Stimulated activated CD8-positive, alpha-beta memory T cell treated with anti-CD3 and anti-CD28 coated beads, Interleukin-15, amount 100 ng/mL, for 1 hour (primary cell): ENCODE results near the gene PLA2G7.
"Not testable (repeated sequence)": the region's sequence is repeated elsewhere in the genome, so short reads cannot be mapped to it uniquely, and the experiment has no call there.

Experiments used
- DNase-seq: peaks from one replicate; pipeline ENCODE4 v3.0.0-alpha.2; 2020; ENCODE audit warnings: low read depth

Gene PLA2G7

GRCh38 chr6:46734867-46735719 lies at the start of gene PLA2G7:
PLA2G7 (minus strand) TSS chr6:46735375; CDS start chr6:46722891, 12,484 bp downstream.
- DNase-seq = no peak

- no peak for DNase-seq
Measured at GRCh38 chr6:46784535-46784934, 49.4 kb upstream of the PLA2G7 start.

- DNase-seq = no peak
Measured at GRCh38 chr6:46781478-46782378, 46.6 kb upstream of the PLA2G7 start.

- no peak for DNase-seq
Measured at GRCh38 chr6:46777476-46778346, 42.5 kb upstream of the PLA2G7 start.

GRCh38 chr6:46776070-46776712 lies 41.0 kb upstream of the PLA2G7 start:
- no peak for DNase-seq

- not testable (repeated sequence) for DNase-seq
Measured at GRCh38 chr6:46774736-46775135, 39.6 kb upstream of the PLA2G7 start.

GRCh38 chr6:46773201-46773855 lies 38.2 kb upstream of the PLA2G7 start:
- no peak for DNase-seq

- DNase-seq = no peak
Measured at GRCh38 chr6:46772762-46773161, 37.6 kb upstream of the PLA2G7 start.

- no peak for DNase-seq
Measured at GRCh38 chr6:46772016-46772415, 36.8 kb upstream of the PLA2G7 start.

- no peak for DNase-seq
Measured at GRCh38 chr6:46764961-46765360, 29.8 kb upstream of the PLA2G7 start.

GRCh38 chr6:46764280-46764679 lies 29.1 kb upstream of the PLA2G7 start:
- not testable (repeated sequence) for DNase-seq

GRCh38 chr6:46763466-46763865 lies 28.3 kb upstream of the PLA2G7 start:
- DNase-seq = no peak

- DNase-seq = no peak
Measured at GRCh38 chr6:46760925-46761324, 25.8 kb upstream of the PLA2G7 start.

GRCh38 chr6:46758960-46759753 lies 24.0 kb upstream of the PLA2G7 start:
- DNase-seq = no peak

GRCh38 chr6:46757214-46757596 lies 22.0 kb upstream of the PLA2G7 start:
- DNase-seq = no peak

GRCh38 chr6:46756469-46757213 lies 21.5 kb upstream of the PLA2G7 start:
- DNase-seq = no peak

- no peak for DNase-seq
Measured at GRCh38 chr6:46755865-46756264, 20.7 kb upstream of the PLA2G7 start.

GRCh38 chr6:46751658-46752057 lies 16.5 kb upstream of the PLA2G7 start:
- no peak for DNase-seq

GRCh38 chr6:46749731-46750130 lies 14.6 kb upstream of the PLA2G7 start:
- no peak for DNase-seq
